ENCODE results near the gene CNPY3.
"Not testable (repeated sequence)": the region's sequence is repeated elsewhere in the genome, so short reads cannot be mapped to it uniquely, and the experiment has no call there.

The CNPY3 gene

GRCh38 chr6:42928986-42929820, at the start of gene CNPY3:
CNPY3 (plus strand) TSS chr6:42929480; CDS start chr6:42929571, 91 bp downstream.
- DNase-seq, result peak; percentile 89

DNA sequence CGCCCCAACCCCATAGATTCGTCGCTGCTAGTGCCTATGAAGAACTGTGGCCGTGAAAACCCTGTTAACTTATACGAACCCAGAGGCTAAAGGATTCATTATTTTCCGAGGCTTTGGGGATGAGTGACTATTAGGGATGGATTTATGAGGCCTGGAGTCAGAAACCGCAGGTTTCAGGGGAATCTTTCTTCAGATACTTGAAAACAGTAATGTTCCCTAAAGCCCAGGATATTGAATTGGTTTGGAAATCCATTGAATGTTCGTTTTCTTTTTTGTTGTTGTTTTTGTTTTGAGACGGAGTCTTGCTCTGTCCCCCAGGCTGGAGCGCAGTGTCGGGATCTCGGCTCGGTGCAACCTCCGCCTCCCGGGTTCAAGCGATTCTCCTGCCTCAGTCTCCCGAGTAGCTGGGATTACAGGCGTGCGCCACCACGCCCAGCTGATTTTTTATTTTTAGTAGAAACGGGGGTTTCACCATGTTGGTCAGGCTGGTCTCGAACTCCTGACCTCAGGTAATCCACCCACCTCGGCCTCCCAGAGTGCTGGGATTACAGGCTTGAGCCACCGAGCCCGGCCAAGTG, 49.0 kb upstream of the CNPY3 start:
- not testable (repeated sequence) for DNase-seq

DNA sequence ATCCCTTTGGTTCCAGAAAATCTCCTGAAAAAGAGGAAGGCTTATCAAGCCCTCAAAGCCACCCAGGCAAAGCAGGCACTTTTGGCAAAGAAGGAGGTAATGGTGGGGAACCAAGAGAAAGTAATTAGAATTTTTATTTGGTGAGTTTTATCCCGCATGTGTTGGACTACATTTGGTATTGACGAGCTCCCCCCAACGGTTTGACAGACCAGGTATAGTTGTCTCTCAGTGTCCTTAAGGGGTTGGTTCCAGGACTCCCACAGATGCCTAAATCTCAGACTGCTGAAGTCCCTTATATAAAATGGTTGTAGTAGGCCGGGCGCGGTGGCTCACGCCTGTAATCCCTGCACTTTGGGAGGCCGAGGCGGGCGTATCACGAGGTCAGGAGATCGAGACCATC, 48.4 kb upstream of the CNPY3 start:
- not testable (repeated sequence) for DNase-seq

DNA sequence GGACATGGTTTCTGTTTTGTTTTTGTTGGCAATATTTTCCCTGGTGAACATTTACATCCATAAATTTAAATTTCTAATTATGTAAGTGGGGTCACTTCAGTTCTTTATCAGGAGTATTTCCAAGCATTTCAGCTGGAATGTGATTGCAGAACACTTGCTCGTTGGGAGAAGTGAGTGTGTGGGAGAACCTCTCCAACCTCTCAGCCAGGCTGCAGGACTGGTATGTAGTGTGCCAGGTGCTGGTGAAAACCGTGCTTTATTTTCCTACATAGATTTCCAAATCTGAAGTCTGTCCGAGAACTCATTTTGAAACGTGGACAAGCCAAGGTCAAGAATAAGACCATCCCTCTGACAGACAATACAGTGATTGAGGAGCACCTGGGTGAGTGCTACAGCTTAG, 43.6 kb upstream of the CNPY3 start:
- DNase-seq, result no peak

DNA sequence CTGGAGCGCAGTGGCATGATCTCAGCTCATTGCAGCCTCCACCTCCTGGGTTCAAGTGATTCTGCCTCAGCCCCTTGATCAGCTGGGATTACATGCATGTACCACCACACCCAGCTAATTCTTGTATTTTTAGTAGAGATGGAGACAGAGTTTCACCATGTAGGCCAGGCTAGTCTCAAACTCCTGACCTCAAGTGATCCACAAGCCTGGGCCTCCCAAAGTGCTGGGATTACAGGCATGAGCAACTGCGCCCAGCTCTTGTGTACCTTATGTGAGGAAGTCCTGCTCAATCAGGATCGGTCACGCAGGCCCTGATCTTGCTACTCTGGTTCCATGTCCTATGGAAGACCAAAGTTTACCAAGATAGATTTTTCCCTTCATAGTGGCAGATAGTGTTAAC, 41.1 kb upstream of the CNPY3 start:
- DNase-seq, result not testable (repeated sequence)

GRCh38 chr6:42889815-42890214, 39.5 kb upstream of the CNPY3 start:
- no peak for DNase-seq

DNA sequence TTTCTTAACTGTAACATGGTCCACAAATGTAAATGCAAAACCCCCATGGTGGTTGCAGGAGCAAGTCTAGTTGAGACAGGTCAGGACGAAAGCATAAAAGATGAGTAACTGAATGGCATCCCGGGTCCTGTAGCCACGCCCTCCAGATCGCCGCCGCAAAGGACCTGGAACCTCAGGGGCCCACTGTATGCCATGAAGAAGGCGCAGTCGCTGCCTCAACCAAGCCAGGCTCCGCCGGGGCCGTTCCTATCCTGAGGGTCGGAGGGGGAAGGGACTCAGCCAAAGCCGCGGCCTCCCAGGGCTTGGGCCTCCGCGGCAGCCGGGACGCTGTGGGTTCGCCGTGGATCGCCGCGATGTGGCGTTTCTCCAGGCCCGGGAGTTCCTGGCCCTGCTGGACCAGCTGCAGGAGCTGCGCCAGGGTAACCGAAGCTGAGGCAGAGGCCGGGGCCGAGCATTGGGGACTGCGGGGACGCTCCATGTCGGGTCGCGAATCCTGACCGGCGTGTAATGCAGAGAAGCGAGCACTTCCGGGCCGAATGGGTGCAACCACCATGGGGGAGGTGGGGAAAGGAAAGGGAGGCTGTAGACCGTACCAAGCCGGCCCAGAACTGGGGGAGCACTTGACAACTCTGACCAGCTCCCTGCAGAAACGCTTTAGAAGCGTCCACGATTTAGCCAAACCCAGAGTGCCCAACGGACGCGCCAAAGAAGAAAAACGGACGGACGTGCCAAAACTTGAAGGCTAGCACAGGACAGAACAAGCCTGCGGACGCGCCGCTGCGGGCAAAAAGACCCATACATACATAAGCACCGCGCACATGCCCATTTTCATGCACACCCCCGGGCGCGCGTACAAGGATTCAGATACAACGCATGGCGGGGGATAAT, 38.7 kb upstream of the CNPY3 start:
- DNase-seq, result peak; percentile 86

DNA sequence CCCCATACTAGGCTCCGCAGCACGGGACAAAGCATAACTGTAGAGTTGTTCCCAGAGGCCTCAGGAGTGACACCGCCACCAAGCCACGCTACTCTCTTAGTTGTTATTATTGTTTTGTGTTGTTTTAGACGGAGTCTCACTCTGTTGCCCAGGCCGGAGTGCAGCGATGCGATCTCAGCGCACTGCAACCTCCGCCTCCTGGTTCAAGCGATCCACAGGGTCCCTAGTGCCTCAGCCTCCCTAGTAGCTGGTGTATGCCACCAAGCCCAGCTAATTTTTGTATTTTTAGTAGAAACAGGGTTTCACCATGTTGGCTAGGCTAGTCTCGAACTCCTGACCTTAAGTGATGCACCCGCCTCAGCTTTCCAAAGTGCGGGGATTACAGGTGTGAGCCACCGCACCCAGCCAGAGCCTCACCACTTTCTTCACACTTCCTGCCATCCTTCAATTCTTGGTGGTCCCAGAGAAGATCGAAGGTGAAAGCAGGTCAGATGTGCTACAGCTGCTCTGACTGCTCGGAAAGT, 38.0 kb upstream of the CNPY3 start:
- DNase-seq, result no peak

GRCh38 chr6:42894041-42894828, 35.0 kb upstream of the CNPY3 start:
- not testable (repeated sequence) for DNase-seq

- DNase-seq, result no peak
Measured at GRCh38 chr6:42896178-42896719, 33.0 kb upstream of the CNPY3 start.

GRCh38 chr6:42898891-42899361, 30.4 kb upstream of the CNPY3 start:
- peak; percentile 70 for DNase-seq

DNA sequence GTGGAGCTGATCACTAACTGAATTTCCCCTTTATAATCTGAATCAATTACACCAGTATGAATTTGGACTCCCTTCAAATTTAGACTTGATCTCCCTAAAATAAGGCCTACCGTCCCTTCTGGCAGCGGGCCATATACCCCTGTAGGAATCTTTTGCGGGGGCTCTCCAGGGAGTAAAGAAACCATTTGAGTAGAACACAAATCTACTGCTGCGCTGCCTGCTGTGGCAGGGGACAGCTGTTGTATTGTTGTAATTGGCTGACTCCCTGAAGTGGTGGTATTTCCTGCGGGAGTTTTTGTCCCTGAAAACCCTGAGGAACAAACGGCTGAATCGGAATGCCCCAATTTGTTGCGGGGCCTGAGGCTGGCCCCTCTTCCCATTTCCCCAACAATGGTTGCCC, 29.4 kb upstream of the CNPY3 start:
- DNase-seq, result no peak

GRCh38 chr6:42901538-42901957, 27.7 kb upstream of the CNPY3 start:
- DNase-seq, result peak; percentile 62

GRCh38 chr6:42902429-42903263, 26.6 kb upstream of the CNPY3 start:
- not testable (repeated sequence) for DNase-seq

DNA sequence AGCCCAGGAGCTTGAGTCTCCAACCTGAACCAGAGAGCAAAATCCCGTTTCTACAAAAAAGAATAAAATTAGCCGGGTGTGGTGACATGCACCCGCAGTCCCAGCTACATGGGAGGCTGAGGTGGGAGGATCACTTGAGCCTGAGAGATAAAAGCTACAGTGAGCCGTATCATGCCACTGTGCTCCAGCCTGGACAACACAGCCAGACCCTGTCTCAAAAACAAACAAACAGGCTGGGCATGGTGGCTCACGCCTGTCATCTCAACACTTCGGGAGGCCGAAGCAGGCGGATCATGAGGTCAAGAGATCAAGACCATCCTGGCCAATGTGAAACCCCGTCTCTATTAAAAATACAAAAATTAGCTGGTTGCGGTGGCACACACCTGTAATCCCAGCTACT, 24.8 kb upstream of the CNPY3 start:
- DNase-seq, result no peak

DNA sequence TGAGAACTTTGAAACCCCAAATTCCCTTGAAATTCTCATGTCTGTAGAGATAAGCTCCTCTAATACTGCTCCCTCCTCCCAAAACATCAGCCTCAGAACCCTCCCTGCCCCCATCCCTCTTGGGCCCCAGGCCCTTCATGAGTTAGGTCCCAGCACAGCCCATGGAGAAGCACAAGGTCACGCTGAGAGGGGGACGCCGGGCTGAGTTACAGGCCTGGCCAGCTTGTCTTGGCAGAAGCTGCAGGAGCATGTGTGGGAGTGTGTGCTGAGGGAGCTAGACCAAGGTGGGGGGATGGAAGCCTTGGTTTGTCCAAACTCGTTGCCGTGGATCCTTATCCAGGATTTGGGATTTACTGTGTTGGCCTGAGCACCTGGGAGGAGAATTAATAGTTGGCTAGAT, 21.9 kb upstream of the CNPY3 start:
- no peak for DNase-seq

DNA sequence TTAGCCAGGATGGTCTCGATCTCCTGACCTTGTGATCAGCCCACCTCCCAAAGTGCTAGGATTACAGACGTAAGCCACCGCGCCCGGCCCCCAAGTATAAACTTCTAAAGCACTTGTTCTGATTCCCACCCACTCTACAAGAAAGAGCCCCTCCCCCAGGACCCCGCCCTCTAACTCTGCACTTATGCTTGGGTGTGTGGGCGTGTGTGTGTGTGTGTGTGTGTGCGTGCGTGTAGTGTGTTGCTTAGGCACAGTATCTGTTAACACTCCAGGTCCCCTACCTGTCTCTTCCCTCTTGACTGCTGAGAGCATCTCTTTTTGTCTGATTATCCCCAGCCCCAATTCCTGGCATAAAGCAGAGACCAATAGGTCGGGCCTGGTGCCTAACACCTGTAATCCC, 19.4 kb upstream of the CNPY3 start:
- DNase-seq, result no peak

GRCh38 chr6:42911171-42912021, 17.9 kb upstream of the CNPY3 start:
- DNase-seq, result no peak

GRCh38 chr6:42914546-42914945, 14.7 kb upstream of the CNPY3 start:
- DNase-seq, result no peak

DNA sequence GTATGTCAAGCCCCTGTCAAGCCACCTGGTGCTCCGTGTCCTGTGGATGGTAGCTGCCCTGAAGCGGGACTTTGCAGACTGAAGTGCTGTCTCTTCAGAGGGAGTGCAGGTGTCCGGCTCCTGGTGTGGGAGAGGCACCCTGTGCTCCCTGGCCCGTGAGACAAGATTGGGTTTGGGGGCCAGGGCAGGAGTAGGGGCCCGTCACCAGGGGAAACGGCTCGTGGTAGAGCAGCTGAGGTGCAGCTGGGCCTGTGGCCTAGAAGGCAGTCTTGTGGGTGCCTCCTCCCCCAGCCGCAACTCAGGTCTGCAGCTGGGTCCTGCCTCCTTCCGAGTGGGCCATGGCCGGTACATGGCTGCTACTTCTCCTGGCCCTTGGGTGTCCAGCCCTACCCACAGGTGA, 13.5 kb upstream of the CNPY3 start, which contains the start of gene PTCRA:
Gene PTCRA (plus strand): TSS at position 322 of the 400 bp plus-strand sequence. CDS start 17 bp downstream, at position 339.
- no peak for DNase-seq

Measured in activated CD8-positive, alpha-beta memory T cell treated with anti-CD3 and anti-CD28 coated beads, Interleukin-2, amount 50 U/mL, for 4 hours (primary cell).